ENCODE results near the gene PLXNA3.

PLXNA3 gene

DNA sequence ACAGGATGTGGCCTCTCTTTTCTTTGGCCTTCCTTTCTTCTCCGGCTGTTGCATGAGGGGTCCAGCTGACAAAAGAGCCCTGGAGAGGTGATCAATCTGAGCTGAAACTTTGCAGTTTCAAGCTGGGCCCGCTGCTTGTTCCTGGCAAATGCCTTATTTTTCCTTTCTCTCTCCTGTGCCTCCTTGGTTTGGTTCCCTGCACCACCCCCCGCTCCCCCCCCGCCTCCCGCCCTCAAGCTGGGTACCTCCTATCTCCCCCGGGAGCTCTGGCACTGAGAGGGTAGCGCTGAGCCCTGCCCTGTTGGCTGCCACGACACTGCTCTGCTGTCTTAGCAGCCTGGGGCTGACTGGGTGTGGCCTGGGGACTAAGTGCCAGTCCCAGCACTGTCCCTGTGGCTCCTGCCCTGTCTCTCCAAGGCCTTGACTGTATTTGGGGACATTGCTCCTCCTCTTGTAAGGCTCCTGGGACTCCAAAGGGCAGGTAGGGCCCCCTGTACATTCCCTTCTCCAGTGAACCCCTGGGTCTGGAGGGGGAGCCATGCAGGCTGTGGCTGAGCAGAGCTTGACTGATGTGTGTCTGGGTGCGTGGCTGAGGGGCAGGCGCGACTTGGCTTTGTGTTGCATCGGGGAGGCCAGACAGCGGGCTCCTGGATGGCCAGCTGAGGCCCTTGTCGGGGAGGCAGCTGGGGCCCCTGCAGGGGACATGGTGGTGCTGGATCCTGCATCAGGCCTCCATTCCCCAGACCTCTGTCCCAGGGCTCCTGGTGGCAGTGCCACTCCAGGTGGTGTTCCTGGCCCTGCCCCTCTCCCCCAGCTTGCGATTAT is 1.1 kb downstream of the PLXNA3 start:
- DNase-seq (ENCODE audit: low spot score), result peak; percentile 44

GRCh38 chrX:154459832-154460231 is 1.8 kb downstream of the PLXNA3 start:
- DNase-seq (ENCODE audit: low spot score), result no peak

- DNase-seq (ENCODE audit: low spot score), result no peak
These were observed 2.2 kb downstream of the PLXNA3 start for GRCh38 chrX:154460326-154460725.

DNA sequence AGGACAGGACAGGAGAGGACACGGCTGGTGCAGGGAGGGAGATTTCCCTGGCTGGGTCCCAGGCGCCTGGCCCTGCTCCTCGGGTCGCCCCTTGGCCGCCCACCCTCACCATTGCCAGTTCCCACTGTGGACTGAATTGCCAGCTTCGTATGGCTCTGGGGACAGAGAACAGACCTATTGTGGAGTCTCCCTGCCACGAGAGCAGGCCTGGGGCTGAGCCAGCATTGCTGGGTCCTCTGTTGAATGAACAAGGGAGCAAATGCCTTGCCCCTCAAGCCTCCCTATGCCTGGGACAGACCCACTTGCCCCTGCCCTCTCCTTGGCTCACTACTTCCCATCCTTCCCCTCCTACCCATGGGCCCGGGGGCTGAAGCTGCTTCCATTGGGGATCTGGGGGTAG is 4.3 kb downstream of the PLXNA3 start:
- no peak for DNase-seq (ENCODE audit: low spot score)

DNA sequence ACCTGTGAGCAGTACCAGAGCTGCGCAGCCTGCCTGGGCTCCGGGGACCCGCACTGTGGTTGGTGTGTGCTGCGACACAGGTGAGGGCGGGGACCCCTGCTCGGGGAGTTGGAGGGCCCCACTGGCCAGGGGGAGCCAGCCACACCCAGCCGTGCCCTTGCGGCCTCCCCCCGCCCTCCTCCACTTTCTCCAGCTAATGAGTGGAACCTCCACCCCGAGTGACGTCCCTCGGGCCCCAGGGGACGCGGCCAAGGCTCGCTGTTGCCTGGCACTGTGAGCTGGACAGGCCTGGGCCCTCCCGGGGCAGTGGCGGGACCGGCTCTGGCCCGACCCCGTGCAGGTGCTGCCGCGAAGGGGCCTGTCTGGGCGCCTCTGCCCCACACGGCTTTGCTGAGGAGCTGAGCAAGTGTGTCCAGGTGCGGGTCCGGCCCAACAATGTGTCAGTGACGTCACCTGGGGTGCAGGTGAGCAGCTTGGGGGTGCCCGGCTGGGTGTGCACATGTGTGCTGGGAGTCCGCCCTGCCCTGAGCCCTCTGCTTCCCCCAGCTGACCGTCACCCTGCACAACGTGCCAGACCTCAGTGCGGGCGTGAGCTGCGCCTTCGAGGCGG is 5.6 kb downstream of the PLXNA3 start:
- DNase-seq (ENCODE audit: low spot score), result no peak

GRCh38 chrX:154464806-154465365 is 6.8 kb downstream of the PLXNA3 start:
- DNase-seq (ENCODE audit: low spot score), result no peak

DNA sequence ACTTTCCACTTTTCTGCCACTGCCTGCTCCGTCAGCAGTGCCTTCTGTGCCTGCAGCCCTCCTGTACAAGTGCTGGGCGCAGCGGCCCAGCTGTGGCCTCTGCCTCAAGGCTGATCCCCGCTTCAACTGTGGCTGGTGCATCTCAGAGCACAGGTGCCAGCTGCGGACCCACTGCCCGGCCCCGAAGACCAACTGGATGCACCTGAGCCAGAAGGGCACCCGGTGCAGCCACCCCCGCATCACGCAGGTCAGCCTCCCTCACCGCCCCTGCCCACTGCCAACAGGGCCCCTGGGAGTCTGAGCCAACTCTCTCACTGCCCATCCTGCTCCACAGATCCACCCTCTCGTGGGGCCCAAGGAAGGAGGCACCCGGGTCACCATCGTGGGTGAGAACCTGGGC is 7.5 kb downstream of the PLXNA3 start:
- no peak for DNase-seq (ENCODE audit: low spot score)

DNA sequence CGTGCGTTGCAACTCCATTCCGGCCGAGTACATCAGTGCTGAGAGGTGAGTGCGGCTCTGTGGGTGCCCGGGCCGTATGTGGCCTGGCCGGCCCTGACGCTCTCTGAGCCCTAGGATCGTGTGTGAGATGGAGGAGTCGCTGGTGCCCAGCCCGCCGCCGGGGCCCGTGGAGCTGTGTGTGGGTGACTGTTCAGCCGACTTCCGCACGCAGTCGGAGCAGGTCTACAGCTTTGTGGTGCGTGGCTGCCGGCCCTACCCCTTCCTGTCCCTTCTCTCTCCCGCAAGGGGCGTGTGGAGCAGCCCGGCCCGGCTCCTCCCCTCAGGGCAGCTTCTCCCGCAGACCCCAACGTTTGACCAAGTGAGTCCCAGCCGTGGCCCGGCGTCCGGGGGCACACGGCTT is 8.0 kb downstream of the PLXNA3 start:
- DNase-seq (ENCODE audit: low spot score), result no peak

DNA sequence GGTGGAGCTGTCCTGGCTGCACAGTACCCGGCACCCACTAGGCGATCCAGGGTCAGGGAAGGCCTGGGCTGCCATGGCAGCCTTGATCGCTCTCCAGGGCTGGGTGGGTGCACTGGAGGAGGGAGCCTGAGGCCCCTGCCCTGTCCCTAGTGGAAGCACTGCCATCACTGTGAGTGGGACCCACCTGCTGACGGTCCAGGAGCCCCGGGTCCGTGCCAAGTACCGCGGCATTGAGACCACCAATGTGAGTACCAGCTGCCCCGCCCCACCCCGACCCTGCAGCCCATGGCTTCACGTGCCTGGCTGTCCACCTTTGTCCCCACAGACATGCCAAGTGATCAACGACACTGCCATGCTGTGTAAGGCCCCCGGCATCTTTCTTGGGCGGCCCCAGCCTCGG is 8.8 kb downstream of the PLXNA3 start:
- DNase-seq (ENCODE audit: low spot score), result no peak

DNA sequence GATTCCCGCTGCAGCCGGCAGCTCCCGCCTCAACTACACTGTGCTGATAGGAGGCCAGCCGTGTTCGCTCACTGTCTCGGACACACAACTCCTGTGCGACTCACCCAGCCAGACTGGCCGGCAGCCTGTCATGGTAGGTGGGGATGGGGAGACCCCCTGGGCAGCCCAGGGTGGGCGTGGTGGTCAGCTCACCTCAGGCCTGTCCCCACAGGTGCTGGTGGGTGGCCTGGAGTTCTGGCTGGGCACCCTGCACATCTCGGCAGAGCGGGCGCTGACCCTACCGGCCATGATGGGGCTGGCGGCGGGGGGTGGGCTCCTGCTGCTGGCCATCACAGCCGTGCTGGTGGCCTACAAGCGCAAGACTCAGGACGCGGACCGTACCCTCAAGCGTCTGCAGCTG is 9.5 kb downstream of the PLXNA3 start:
- DNase-seq (ENCODE audit: low spot score), result no peak

GRCh38 chrX:154468217-154468616 is 10.1 kb downstream of the PLXNA3 start:
- DNase-seq (ENCODE audit: low spot score), result no peak

DNA sequence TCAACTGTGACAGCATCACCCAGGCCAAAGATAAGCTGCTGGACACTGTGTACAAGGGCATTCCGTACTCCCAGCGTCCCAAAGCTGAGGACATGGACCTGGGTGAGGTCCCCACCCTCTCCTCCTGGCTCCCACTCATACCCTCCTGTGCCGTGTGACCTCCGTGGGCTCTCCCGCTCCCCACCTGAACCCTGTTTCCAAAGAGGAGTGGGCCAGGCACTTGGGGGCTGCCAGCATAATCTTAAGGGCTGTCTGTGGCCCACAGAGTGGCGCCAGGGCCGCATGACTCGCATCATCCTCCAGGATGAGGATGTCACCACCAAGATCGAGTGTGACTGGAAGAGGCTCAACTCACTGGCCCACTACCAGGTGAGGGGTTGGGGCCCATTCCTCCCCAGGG is 11.0 kb downstream of the PLXNA3 start:
- DNase-seq (ENCODE audit: low spot score), result no peak

- DNase-seq (ENCODE audit: low spot score), result no peak
These were observed 11.8 kb downstream of the PLXNA3 start for GRCh38 chrX:154469880-154470279.

GRCh38 chrX:154470434-154470833 is 12.4 kb downstream of the PLXNA3 start:
- DNase-seq (ENCODE audit: low spot score), result no peak

DNA sequence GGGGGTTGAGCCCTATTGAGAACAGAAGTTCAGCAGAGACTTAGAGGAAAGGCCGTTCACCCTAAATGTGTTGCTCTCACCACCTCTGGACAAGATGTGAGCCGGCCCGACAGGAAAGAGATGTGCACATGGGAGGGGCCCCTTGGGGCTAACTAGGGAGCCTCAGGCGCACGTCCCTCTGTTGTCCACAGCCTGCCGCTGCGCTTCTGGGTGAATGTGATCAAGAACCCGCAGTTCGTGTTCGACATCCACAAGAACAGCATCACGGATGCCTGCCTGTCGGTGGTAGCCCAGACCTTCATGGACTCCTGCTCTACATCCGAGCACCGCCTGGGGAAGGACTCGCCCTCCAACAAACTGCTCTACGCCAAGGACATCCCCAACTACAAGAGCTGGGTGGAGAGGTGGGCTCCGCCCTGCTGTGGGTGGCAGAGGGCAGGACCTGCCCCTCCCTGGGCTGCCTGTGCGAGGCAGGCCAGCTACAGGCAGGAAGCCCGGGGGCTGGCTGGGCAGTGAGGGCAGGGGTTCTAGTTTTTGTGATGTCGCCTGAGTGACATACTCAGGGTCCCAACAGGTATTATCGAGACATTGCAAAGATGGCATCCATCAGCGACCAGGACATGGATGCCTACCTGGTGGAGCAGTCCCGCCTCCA is 13.0 kb downstream of the PLXNA3 start:
- no peak for DNase-seq (ENCODE audit: low spot score)

DNA sequence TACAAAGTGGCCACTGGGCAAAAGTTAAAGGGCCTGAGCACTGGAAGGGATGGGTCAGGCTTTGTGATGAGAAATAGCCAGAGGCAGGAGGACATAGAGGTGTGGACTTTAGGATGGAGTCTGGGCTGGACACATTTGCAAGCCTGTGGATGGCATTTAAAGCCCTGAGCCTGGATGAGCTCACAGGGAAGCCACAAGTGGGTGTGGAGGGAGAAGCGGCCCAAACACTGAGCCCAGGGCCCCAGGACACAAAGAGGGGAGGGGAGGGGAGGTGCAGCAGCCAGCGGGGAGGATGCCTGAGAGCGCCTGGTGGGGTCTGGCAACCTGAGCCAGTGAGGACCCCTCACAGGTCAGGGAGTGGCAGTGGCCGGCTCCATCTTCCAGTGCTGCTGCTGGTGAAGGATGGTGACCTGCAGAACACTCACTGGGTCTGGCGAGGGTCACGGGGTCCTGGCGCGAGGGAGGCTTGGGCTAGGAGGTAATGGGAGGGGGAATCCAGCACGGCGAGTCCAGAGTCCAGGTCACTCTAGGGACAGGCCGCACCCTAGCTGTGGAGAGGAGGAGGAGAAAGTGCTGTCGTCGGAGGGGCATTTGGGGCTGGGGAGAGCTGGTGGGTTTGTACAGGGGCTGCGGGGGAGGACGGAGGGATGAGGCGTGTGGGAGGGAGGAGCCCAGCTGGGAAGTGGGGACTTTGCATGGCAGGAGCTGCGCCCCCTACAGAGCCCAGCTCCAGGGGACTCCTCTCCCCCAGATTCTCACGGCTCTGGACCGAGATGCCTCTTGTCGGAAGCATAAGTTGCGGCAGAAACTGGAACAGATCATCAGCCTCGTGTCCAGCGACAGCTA is 14.0 kb downstream of the PLXNA3 start:
- DNase-seq (ENCODE audit: low spot score), result peak; percentile 57

DNA sequence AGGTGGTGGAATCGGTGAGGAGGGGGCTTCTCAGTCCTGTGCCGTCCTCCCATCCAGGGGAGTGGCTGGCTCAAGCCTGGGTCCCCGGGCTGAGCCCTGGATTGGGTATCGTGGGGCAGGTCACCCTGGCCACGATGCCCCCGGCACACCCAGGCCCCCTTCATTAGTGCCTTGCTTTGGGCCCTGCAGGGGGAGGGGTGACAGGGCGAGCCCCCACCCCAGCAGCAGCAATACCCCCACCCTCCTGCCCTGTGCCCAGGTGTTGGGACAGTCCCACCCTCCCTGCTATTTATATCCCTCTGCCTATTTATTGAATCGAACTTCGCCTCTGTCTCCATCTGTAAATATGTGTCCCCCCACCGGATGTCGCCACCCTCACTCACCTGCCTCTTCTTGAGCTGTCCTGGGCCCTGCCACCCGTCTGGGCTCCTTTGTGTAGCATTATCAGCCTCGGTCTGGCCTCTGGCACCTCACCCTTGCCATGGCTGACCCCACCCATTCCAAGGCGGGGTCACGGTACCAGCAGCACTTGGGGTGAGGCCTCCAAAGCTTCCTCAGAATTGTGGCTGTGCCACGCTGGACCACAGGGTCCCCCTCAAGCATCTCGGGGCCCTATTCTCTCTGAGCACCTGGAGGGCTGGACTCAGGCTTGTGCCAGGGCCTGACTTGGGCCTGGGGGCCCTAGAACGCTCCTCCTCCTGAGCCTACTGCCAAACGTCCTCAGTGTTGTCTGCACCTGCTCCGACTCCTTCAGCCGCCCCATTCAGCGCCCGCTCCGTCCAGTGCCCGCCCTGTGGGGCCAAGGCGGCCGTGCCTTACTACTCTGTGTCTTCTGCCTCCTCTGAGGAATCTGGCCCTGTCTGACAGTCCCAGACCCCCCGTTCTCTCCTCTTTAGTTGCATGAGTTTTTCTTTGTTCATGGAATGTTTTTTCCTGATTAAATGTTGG is 14.9 kb downstream of the PLXNA3 start:
- no peak for DNase-seq (ENCODE audit: low spot score)

DNA sequence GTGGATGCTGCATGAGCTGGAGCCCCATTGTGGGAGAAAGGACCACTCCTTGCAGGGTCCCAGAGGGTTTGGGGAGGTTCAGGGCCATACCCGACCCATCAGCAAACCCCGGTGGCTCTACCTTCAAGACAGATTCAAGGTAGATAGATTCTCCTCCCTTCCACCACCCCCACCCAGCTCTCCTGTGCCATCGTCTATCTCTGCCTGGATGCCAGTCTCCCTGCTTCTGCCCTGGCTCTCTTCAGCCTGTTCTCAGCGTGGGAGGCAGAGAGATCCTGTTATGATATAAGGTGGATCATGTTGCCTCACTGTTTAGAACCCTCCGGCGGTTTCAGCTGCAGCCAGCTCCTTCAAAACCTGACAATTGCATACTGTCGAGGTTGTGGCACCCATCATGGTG is 15.6 kb downstream of the PLXNA3 start:
- DNase-seq (ENCODE audit: low spot score), result no peak

DNA sequence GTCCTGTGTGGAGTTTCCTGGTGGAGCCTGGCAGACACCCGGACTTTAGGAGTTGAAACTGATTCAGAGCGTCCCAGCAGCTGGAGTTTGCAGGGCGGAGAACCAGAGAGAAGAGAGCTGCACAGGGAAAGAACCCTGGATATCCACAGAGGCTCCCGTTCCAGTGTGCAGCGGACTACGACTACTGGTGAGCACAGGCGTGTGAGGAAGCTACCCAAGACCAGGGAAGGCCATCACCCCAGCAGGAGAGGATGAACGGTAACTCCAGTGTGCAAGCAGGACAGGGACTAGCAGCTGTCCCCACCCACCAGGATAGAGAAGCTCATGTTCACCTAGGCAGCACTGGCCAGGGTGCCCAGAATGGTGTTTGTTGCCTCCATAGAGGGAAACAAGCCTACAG is 18.7 kb downstream of the PLXNA3 start:
- no peak for DNase-seq (ENCODE audit: low spot score)

- no peak for DNase-seq (ENCODE audit: low spot score)
These were observed 19.9 kb downstream of the PLXNA3 start for GRCh38 chrX:154477891-154478477.
